Kidney (tissue), 14 donors: ENCODE measurements around the gene PRPF8. TPM values are rescaled to one million over a fixed set of nuclear protein-coding genes. Genes with fewer than 3 reads are reported as not detected.

Experiments
- DNase-seq, 5 donors: peaks; one replicate each; pipeline ENCODE4 v3.0.0-alpha.2; 2013 to 2020
- FAIRE-seq: peaks from 2 replicates; lab custom pipeline; 2012; peaks lifted over from hg19 to GRCh38; lab: Jason Lieb, UNC
- H3K27ac ChIP-seq, 2 donors: one replicate each; pipeline ENCODE4 v1.7.0; 2013; ENCODE audit warnings: low read depth in 2 of 2, low read length in 2 of 2, inconsistent platforms in 1 of 2
- H3K27me3 ChIP-seq: one replicate; pipeline ENCODE4 v1.7.1; 2013; ENCODE audit warnings: low read length, inconsistent platforms; ENCODE audit not compliant: control insufficient read depth, insufficient read depth
- H3K36me3 ChIP-seq, 3 donors: one replicate each; pipeline versions ENCODE4 v1.7.0 to v1.7.1; 2013; ENCODE audit warnings: low read length in 3 of 3, control low read depth in 1 of 3, inconsistent platforms in 1 of 3; ENCODE audit not compliant: insufficient read depth in 3 of 3, control insufficient read depth in 2 of 3
- H3K4me1 ChIP-seq, 3 donors: one replicate each; pipeline versions ENCODE4 v1.7.0 to v1.7.1; 2013; ENCODE audit warnings: low read length in 3 of 3, inconsistent platforms in 1 of 3, low read depth in 1 of 3; ENCODE audit not compliant: control insufficient read depth in 2 of 3, insufficient read depth in 2 of 3
- H3K4me3 ChIP-seq, 3 donors: one replicate each; pipeline versions ENCODE4 v1.7.0 to v1.8.1; 2013; ENCODE audit warnings: low read length in 3 of 3, control low read depth in 1 of 3, inconsistent platforms in 1 of 3
- H3K9ac ChIP-seq, 3 donors: one replicate each; pipeline versions ENCODE4 v1.7.0 to v1.7.1; 2013; ENCODE audit warnings: low read length in 3 of 3, control low read depth in 1 of 3, inconsistent platforms in 1 of 3
- H3K9me3 ChIP-seq, 3 donors: one replicate each; pipeline versions ENCODE4 v1.7.0 to v1.7.1; 2013; ENCODE audit warnings: low read length in 3 of 3, control low read depth in 1 of 3, inconsistent platforms in 1 of 3; ENCODE audit not compliant: control insufficient read depth in 2 of 3, insufficient read depth in 1 of 3
- CTCF ChIP-seq: IDR thresholded peaks from 3 replicates; pipeline ENCODE4 v1.5.1; 2012; ENCODE audit warnings: mild to moderate bottlenecking, moderate library complexity, borderline replicate concordance; ENCODE audit not compliant: insufficient read depth; ENCODE audit errors: extremely low read depth
- intact Hi-C: fragments of 100-400 bp; cut with DNase I; formaldehyde crosslinking; loops from one replicate; pipeline ENCODE4 v1.11.1; 2022
- polyA plus RNA-seq: library from polyadenylated mRNA; stranded (reverse); fragments of 350-450 nt; fragmentation: Illumina TruSeq; extraction: RNeasy Lipid Tissue Mini Kit (QIAGEN cat#74804); gene quantifications from one replicate; pipeline ENCODE4 v1.2.3, GENCODE V29; 2014; ENCODE audit warnings: low read depth, low replicate concordance; ENCODE audit not compliant: insufficient read depth
- total RNA-seq: library from RNA; stranded (reverse); fragmentation: NEBNext Ultra II Directional; extraction: Animal tissue kit (Norgen Biotek cat#: 25700); gene quantifications from one replicate; pipeline ENCODE4 v1.2.1, GENCODE V29; 2021
- donor health status: control.
- donor health status: control.
- donor health status: control.
- donor health status: control.
- donor health status: control.
- donor health status: DM: yes; HTN: yes; CAD: no.
- donor health status: Normal renal cell carcinoma (clear cell type).

The PRPF8 gene
- total and polyA plus RNA-seq, 2 donors from 2014 or later = 181 to 236 TPM

DNA sequence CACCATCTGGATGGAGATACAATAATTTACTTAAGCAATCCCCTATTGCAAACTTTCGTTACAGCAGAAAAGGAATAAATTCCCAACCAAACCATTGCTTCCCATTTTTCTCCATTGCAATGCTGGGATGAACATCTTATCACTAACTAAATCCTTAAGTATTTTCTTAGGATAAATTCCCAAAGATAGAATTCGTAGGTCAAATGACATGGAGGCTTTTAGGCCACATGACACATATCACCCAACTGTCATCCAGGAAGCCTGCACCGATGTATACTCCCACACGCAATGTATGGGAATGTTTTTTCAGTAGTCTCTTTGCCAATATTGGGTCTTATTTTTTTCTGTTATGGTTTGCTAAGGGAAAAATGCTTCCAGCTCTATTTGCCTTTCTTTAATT, 27.1 kb upstream of the PRPF8 start:
- H3K9me3 ChIP-seq = no peaks in the 10 kb centered on the region
- no peak for FAIRE-seq
- H3K27ac ChIP-seq = no peak overlapping the region
- H3K36me3 ChIP-seq = peaks cover 0 to 23% (median 15%) of the 10 kb centered on the region in 3 donors
- no peak for TF ChIP-seq CTCF
- DNase-seq = no peak
- peaks cover 3 to 22% (median 20%) of the 10 kb centered on the region in 3 donors for H3K4me1 ChIP-seq
- no peak overlapping the region for H3K4me3 ChIP-seq
- intact Hi-C loops = no loop called here
- H3K9ac ChIP-seq = no peak overlapping the region
- H3K27me3 ChIP-seq = no peaks in the 10 kb centered on the region

- FAIRE-seq (no peak), DNase-seq (peak in 2 of 5 donors; percentile 32 to 73)
- TF ChIP-seq CTCF = no peak
- Histone ChIP-seq H3K4me1 (peaks cover 3 to 22% (median 20%) of the 10 kb centered on the region in 3 donors), H3K27me3 (no peaks in the 10 kb centered on the region), H3K36me3 (peaks cover 0 to 23% (median 15%) of the 10 kb centered on the region in 3 donors), H3K9me3 (no peaks in the 10 kb centered on the region), H3K4me3 (peak overlapping the region in 1 of 3 donors; percentile 53), H3K9ac (peak overlapping the region in 1 of 3 donors; percentile 55), H3K27ac (peak overlapping the region; percentile 51 to 63)
- intact Hi-C loops = no loop called here
Measured at GRCh38 chr17:1710807-1711553, 26.3 kb upstream of the PRPF8 start.

GRCh38 chr17:1709971-1710806, 25.5 kb upstream of the PRPF8 start, which contains the start of gene TLCD2:
TSS of gene TLCD2 (minus strand) at chr17:1710377. CDS start at chr17:1710242, 135 bp downstream.
- peaks cover 0 to 23% (median 15%) of the 10 kb centered on the region in 3 donors for H3K36me3 ChIP-seq
- no peak for FAIRE-seq
- intact Hi-C loops = no loop called here
- H3K27ac ChIP-seq = peak within 1 kb of the TSS; percentile 51 to 63
- peak; percentile 69 to 92 (median 77) for DNase-seq
- no peak for TF ChIP-seq CTCF
- no peaks in the 10 kb centered on the region for H3K27me3 ChIP-seq
- peaks cover 3 to 22% (median 20%) of the 10 kb centered on the region in 3 donors for H3K4me1 ChIP-seq
- peak within 1 kb of the TSS in 1 of 3 donors; percentile 53 for H3K4me3 ChIP-seq
- H3K9ac ChIP-seq = peak within 1 kb of the TSS in 1 of 3 donors; percentile 55
- no peaks in the 10 kb centered on the region for H3K9me3 ChIP-seq
